HCT116 (cell line): ENCODE results near the gene STYK1.

Source experiments
- EZH2 ChIP-seq: fragments of 200-600 bp; sonication (generic); IDR thresholded peaks from 2 replicates; pipeline ENCODE4 v1.6.1; 2017; ENCODE audit warnings: antibody characterized with exemption, mixed run types
- EZH2phosphoT487 ChIP-seq: fragments of 200-600 bp; IDR thresholded peaks from 2 replicates; pipeline ENCODE4 v1.6.1; 2018; ENCODE audit warnings: antibody characterized with exemption, borderline replicate concordance
- JUND ChIP-seq: IDR thresholded peaks from 2 replicates; pipeline ENCODE4 v1.6.1; 2012
- POLR2A ChIP-seq: IDR thresholded peaks from 2 replicates; pipeline ENCODE4 v1.7.0; 2011; ENCODE audit warnings: borderline replicate concordance; ENCODE audit not compliant: insufficient read depth, insufficient read length; ENCODE audit errors: extremely low read depth
- POLR2AphosphoS5 ChIP-seq: IDR thresholded peaks from 2 replicates; pipeline ENCODE4 v1.6.1; 2011; ENCODE audit warnings: mild to moderate bottlenecking, low read depth, low read length, moderate library complexity
- SIN3A ChIP-seq: IDR thresholded peaks from 2 replicates; pipeline ENCODE4 v1.6.1; 2012; ENCODE audit warnings: low read depth
- YY1 ChIP-seq: IDR thresholded peaks from 2 replicates; pipeline ENCODE4 v1.6.1; 2011; ENCODE audit warnings: low read length, low read depth, moderate library complexity, mild to moderate bottlenecking; ENCODE audit not compliant: insufficient replicate concordance; ENCODE audit errors: extremely low read depth
- TF ChIP-seq, protein P1 (sequence below), 3 experiments: fragments of 200-600 bp in 1 of 3; sonication (generic) in 1 of 3; IDR thresholded peaks in 2 of 3; conservative IDR thresholded peaks in 1 of 3; 2 replicates each; pipeline ENCODE4 v1.5.1; 2012 to 2017; ENCODE audit warnings: low read depth in 2 of 3, low read length in 2 of 3, antibody characterized with exemption in 1 of 3, borderline replicate concordance in 1 of 3, control low read depth in 1 of 3, mild to moderate bottlenecking in 1 of 3, mixed read lengths in 1 of 3, mixed run types in 1 of 3, moderate library complexity in 1 of 3; ENCODE audit not compliant: insufficient read depth in 1 of 3
- TF ChIP-seq, protein P2 (sequence below): IDR thresholded peaks from 2 replicates; pipeline ENCODE4 v1.6.1; 2012; ENCODE audit warnings: low read depth

DNA sequence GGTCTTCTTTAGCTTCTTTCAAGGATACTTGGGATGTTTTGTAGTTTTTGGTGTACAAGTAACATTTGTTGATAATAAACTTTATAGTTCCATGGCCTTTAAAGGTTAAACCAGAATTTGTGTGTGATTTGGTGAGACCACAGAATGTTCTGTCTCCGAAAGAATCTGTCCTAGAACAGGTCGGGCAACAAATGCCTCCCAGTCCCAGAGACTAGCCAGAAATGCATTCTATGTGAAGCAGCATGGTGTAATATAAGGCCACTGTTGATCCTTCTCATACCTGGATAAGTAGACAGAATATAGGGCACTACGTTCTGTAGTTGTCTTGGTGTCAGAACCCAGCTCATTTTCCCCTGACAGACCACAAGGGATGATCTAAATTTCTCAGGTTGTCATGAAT lies 10.0 kb downstream of the STYK1 start:
- TF ChIP-seq POLR2A (no peak), POLR2AphosphoS5 (no peak), JUND (no peak), EZH2 (no peak), EZH2phosphoT487 (no peak), YY1 (no peak), SIN3A (no peak)
- TF ChIP-seq, protein P1, sequence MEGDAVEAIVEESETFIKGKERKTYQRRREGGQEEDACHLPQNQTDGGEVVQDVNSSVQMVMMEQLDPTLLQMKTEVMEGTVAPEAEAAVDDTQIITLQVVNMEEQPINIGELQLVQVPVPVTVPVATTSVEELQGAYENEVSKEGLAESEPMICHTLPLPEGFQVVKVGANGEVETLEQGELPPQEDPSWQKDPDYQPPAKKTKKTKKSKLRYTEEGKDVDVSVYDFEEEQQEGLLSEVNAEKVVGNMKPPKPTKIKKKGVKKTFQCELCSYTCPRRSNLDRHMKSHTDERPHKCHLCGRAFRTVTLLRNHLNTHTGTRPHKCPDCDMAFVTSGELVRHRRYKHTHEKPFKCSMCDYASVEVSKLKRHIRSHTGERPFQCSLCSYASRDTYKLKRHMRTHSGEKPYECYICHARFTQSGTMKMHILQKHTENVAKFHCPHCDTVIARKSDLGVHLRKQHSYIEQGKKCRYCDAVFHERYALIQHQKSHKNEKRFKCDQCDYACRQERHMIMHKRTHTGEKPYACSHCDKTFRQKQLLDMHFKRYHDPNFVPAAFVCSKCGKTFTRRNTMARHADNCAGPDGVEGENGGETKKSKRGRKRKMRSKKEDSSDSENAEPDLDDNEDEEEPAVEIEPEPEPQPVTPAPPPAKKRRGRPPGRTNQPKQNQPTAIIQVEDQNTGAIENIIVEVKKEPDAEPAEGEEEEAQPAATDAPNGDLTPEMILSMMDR (IDR thresholded peaks at IDR 0.05 in 2 of 3, conservative IDR thresholded peaks at IDR 0.05 in 1 of 3; ENCODE audit: borderline replicate concordance in 1 of 3, insufficient read depth in 1 of 3, low read depth in 2 of 3, low read length in 2 of 3): no peak
- TF ChIP-seq, protein P2, sequence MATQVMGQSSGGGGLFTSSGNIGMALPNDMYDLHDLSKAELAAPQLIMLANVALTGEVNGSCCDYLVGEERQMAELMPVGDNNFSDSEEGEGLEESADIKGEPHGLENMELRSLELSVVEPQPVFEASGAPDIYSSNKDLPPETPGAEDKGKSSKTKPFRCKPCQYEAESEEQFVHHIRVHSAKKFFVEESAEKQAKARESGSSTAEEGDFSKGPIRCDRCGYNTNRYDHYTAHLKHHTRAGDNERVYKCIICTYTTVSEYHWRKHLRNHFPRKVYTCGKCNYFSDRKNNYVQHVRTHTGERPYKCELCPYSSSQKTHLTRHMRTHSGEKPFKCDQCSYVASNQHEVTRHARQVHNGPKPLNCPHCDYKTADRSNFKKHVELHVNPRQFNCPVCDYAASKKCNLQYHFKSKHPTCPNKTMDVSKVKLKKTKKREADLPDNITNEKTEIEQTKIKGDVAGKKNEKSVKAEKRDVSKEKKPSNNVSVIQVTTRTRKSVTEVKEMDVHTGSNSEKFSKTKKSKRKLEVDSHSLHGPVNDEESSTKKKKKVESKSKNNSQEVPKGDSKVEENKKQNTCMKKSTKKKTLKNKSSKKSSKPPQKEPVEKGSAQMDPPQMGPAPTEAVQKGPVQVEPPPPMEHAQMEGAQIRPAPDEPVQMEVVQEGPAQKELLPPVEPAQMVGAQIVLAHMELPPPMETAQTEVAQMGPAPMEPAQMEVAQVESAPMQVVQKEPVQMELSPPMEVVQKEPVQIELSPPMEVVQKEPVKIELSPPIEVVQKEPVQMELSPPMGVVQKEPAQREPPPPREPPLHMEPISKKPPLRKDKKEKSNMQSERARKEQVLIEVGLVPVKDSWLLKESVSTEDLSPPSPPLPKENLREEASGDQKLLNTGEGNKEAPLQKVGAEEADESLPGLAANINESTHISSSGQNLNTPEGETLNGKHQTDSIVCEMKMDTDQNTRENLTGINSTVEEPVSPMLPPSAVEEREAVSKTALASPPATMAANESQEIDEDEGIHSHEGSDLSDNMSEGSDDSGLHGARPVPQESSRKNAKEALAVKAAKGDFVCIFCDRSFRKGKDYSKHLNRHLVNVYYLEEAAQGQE: no peak
